Stimulated activated naive CD8-positive, alpha-beta T cell treated with anti-CD3 and anti-CD28 coated beads, Interleukin-15, Interleukin-2, amounts not matched to agents 100 U/mL and 50 U/mL, for 24 hours (primary cell): ENCODE data around the gene TUBGCP3.
A peak's percentile ranks its signal among the peaks of the same experiment; 100 is the strongest.

Experiments used
- ATAC-seq: fragments of 150-1000 bp; cut with Tn5 transposase; one replicate; pipeline ENCODE4 v1.10.0; 2021
- DNase-seq: peaks from one replicate; pipeline ENCODE4 v3.0.0; 2021

The TUBGCP3 gene

GRCh38 chr13:112453207-112453829, 134.6 kb downstream of the TUBGCP3 start:
- DNase-seq (no peak), ATAC-seq (no peak)

DNA sequence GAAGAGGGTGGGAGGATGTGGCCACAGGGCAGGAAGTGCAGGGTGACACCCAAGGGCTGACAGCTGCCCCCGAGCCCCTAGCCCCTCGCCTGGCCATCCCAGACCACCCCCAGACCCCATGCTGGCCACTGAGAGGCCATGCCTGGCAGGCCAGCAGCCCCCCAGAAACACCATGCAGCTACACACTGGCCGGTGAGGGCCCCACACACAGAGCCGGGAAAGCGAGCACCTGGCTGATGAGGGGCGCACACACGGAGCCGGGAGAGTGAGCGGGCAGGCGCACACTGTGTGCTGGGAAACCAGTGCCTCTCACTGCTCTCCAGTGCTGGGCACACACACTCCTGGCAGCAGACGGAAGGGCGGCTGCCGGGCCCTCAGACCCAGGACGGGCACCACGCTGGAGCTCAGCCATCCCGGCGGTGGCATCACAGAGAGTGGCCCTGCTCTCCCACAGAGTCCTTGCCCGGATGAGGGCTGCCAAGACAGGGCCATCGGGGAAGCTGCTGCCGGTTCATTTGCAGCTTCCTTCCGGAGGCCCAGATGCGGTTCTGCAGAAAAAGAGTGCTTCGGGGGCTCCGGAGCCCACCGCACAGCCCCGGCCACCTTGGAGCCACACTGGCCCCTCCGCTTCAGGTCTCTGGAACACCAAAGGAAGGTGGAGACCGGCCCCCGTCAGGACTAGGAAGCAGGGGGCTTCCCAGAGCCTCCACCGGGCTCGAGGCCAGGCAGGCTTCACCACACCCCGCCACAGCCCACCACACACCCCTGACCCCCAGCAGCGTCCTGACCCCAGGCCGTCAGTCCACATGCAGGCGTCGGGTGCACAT, 135.4 kb downstream of the TUBGCP3 start:
- no peak for DNase-seq
- ATAC-seq: no peak

GRCh38 chr13:112451512-112452379, 136.2 kb downstream of the TUBGCP3 start:
- DNase-seq (no peak), ATAC-seq (no peak)

GRCh38 chr13:112450904-112451240, 137.1 kb downstream of the TUBGCP3 start:
- no peak for ATAC-seq
- no peak for DNase-seq

- DNase-seq (no peak), ATAC-seq (no peak)
Measured at GRCh38 chr13:112450118-112450903, 137.6 kb downstream of the TUBGCP3 start.

GRCh38 chr13:112449545-112449930, 138.4 kb downstream of the TUBGCP3 start:
- ATAC-seq: no peak

GRCh38 chr13:112448621-112449544, 139.1 kb downstream of the TUBGCP3 start:
- no peak for ATAC-seq
- DNase-seq: no peak

More at GRCh38 chr13:112449545-112449930, 138.4 kb downstream of the TUBGCP3 start:
- DNase-seq: no peak

- DNase-seq (no peak), ATAC-seq (no peak)
Measured at GRCh38 chr13:112447761-112448603, 140.0 kb downstream of the TUBGCP3 start.

DNA sequence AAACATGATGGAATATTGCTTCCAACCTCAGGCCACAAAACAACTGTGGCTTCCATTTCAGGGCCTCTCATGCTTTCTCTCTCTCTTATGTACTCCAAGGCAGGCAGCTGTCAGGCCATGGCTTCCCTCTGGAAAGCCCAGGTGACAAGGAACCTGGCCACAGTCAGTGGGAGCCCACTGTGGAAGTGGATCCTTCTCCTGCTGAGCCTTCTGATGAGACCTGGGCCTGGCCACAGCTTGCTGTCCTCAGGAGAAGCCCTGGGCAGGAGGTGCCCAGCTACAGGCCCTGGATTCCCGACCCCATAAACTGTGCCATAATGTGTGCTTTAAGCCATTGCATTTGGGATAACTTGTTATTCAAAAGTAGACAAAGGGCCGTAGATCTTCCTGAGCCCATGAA, 140.6 kb downstream of the TUBGCP3 start:
- DNase-seq: no peak

DNA sequence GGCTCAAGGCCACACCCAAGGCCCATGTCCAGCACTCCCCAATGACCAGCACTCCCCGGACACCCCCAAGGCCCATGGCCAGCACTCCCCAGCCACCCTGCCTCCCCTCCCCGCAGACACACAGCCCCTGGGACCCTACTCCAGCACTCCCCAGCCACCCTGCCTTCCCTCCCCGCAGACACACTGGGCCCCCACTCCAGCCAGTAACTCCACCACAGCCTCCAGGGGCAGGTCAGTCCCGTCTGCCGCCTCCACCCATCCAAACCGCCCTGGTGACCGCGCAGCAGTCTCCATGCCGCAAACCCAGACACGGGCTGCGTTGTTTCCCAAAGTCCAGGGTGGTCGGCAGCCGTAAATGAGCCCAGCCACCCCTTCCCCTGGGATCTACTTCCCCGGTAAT, 141.1 kb downstream of the TUBGCP3 start:
- DNase-seq: no peak
- ATAC-seq: no peak

More for the DNA sequence above, 140.6 kb downstream of the TUBGCP3 start:
- no peak for ATAC-seq

DNA sequence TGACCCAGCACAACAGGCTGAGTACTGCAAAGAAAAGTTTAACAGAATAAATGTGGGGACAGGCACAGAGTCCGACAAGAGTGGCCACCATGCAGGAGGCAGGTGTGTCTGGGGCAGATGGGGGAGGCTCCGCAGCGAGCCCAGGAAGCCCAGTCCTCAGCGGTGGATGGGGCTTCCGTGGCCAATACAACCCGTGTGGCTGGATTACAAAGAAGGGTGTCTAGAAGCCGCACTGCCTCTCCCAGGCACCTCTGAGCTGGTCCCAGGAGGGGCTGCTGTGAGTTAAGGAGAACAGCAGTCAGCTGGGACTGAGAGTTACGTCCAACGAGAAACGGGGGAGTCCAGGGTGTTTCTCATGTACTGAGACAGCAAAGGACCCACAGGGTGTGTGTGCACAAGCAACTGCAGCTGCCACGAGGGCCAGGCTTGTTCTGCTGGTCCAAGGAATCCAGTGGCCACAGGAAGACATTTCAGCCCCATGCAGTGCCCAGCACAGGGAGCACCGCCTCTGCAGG, 141.5 kb downstream of the TUBGCP3 start:
- ATAC-seq (no peak), DNase-seq (no peak)

DNA sequence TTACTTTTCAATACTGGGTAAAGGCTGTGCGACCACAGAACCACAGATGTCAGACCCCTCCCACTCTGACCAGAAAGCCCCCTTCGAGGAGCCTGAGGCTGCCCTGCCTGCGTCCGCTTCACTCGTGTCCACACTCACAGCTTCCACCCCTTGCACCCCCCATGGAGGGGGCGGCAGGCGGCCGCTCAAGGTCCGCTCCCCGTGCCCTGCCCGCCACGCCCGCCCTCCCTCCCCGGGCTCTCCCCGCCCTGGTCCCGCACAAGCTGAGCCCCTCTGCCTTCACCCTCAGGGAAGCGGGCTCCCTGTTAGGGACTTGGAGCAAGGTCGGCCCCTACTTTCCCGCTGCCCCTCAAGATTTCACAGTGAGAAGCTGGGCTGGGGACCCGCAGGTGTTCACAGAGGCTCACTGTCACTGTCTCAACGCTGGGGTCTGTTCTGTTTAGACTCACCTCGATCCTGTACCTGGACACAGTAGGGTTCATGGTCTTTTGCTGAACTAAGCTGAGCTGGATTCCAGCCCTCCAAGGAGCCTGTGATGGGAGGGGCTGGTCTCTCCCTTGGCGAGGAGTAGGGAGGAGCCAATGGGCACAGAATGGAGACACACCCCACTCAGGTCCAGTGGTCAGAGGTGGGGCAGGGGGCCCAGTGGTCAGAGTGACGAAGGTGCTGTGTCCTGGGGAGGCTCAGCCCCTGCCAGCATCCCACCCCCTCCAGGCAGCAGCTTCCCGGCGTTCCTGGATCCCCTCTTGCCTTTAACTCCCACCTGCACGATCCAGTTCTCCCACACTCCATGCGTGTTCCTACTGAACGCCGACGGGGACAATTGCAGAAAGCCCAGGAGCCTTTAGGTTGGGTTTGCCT, 142.3 kb downstream of the TUBGCP3 start:
- DNase-seq (no peak), ATAC-seq (no peak)

DNA sequence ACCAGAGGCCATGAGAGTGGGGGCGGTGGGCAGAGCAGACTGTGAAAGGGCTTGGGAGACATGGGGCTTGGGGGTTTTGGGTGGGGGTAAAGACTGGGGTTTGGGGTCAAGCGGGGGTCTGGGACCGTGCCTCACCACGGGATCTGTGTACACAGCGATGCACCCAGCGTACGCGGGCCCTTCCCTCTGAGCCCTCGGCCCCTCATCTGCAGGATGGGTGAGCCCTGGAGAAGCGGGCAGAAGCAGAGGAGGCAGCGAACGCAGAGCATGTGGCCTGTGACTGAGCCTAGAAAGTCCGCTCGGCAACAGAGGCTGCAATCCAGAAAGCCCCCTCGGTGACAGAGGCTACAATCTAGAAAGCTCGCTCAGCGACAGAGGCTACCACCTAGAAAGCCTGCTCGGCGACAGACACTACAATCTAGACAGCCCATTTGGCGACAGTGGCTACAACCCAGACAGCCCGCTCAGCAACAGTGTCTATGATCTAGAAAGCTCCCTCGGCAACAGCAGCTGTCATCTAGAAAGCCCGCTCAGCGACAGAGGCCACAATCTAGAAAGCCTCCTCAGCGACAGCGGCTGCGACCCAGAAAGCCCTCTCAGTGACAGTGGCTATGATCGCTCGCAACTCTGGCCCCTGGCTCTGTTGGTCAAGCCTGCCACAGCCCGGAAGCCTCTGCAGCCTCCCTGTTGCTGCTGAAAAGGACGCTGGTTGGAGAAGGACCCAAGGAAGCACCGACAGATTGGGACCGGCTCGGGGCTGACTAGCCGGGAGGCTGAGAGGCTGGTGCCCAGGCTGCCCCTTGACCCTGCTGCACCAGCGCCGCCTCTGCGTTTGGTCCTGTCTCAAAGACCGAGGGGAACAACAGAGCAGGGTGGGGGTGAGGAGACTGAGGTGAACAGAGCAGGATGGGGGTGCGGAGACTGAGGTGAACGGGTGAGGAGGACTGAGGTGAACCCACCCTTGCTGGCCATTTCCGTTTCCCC, 143.2 kb downstream of the TUBGCP3 start:
- ATAC-seq (no peak), DNase-seq (no peak)

DNA sequence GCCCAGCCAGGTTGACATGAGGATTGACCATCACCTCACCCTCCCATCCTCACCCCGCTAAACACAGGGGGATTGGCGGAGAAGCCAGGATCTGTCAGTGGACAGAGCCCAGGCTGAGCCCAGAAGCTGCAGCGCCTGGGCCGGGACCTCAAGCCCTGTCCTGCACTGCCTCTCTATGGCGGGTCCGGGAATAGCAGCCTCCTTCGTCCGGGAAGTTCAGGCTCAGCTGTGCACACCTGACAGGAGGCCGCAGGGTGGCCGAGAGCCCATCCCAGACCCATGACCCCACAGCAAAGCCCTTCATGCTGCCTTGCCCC, 144.0 kb downstream of the TUBGCP3 start:
- DNase-seq (peak; percentile 71), ATAC-seq (peak; percentile 76)

GRCh38 chr13:112443191-112443994, 144.6 kb downstream of the TUBGCP3 start:
- ATAC-seq (no peak), DNase-seq (peak; percentile 14)

GRCh38 chr13:112442483-112443090, 145.4 kb downstream of the TUBGCP3 start:
- ATAC-seq (no peak), DNase-seq (no peak)
